IMR-90 (cell line): ENCODE data around the gene FGFRL1.

Experiments
- BHLHE40 ChIP-seq: fragments of 150-350 bp; IDR thresholded peaks from 2 replicates; pipeline ENCODE4 v1.6.1; 2016; ENCODE audit warnings: mild to moderate bottlenecking, low read depth, low read length
- CEBPB ChIP-seq: IDR thresholded peaks from 2 replicates; pipeline ENCODE4 v1.6.1; 2012; ENCODE audit warnings: low read depth, low read length, improper control_type of control experiment
- CTCF ChIP-seq: conservative IDR thresholded peaks from 2 replicates; pipeline ENCODE4 v1.5.1; 2012; ENCODE audit warnings: mild to moderate bottlenecking, low read depth, low read length, improper control_type of control experiment
- FOS ChIP-seq: fragments of 150-350 bp; IDR thresholded peaks from 2 replicates; pipeline ENCODE4 v1.6.1; 2016; ENCODE audit warnings: low read depth, low read length
- MXI1 ChIP-seq: IDR thresholded peaks from 2 replicates; pipeline ENCODE4 v1.6.1; 2012; ENCODE audit warnings: low read depth, mild to moderate bottlenecking, low read length, moderate library complexity, borderline replicate concordance
- NFE2L2 ChIP-seq: fragments of 150-350 bp; IDR thresholded peaks from 2 replicates; pipeline ENCODE4 v1.6.1; 2016; ENCODE audit warnings: low read depth, mild to moderate bottlenecking, low read length
- POLR2A ChIP-seq: IDR thresholded peaks from 2 replicates; pipeline ENCODE4 v1.6.1; 2012; ENCODE audit warnings: mild to moderate bottlenecking, low read depth, low read length
- RAD21 ChIP-seq: IDR thresholded peaks from 2 replicates; pipeline ENCODE4 v1.6.1; 2012; ENCODE audit warnings: low read length, improper control_type of control experiment
- RCOR1 ChIP-seq: IDR thresholded peaks from 2 replicates; pipeline ENCODE4 v1.6.1; 2012; ENCODE audit warnings: mild to moderate bottlenecking, low read length, improper control_type of control experiment; ENCODE audit not compliant: insufficient replicate concordance
- RFX5 ChIP-seq: IDR thresholded peaks from 2 replicates; pipeline ENCODE4 v1.8.0; 2012; ENCODE audit warnings: low read depth, mild to moderate bottlenecking, low read length, moderate library complexity
- TF ChIP-seq, protein P1 (sequence below): fragments of 150-350 bp; IDR thresholded peaks from 2 replicates; pipeline ENCODE4 v1.6.1; 2017; ENCODE audit warnings: mild to moderate bottlenecking, antibody characterized with exemption, low read length, low read depth
- TF ChIP-seq, protein P2 (sequence below): fragments of 150-350 bp; IDR thresholded peaks from 2 replicates; pipeline ENCODE4 v1.6.1; 2016; ENCODE audit warnings: low read depth, mild to moderate bottlenecking, low read length, moderate library complexity, borderline replicate concordance

- TF ChIP-seq CTCF: no peak
- no peak for TF ChIP-seq POLR2A
- TF ChIP-seq CEBPB: no peak
- TF ChIP-seq, protein P1, sequence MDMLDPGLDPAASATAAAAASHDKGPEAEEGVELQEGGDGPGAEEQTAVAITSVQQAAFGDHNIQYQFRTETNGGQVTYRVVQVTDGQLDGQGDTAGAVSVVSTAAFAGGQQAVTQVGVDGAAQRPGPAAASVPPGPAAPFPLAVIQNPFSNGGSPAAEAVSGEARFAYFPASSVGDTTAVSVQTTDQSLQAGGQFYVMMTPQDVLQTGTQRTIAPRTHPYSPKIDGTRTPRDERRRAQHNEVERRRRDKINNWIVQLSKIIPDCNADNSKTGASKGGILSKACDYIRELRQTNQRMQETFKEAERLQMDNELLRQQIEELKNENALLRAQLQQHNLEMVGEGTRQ: no peak
- no peak for TF ChIP-seq RCOR1
- TF ChIP-seq RAD21: no peak
- TF ChIP-seq, protein P2, sequence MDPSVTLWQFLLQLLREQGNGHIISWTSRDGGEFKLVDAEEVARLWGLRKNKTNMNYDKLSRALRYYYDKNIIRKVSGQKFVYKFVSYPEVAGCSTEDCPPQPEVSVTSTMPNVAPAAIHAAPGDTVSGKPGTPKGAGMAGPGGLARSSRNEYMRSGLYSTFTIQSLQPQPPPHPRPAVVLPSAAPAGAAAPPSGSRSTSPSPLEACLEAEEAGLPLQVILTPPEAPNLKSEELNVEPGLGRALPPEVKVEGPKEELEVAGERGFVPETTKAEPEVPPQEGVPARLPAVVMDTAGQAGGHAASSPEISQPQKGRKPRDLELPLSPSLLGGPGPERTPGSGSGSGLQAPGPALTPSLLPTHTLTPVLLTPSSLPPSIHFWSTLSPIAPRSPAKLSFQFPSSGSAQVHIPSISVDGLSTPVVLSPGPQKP: no peak
- no peak for TF ChIP-seq NFE2L2
- no peak for TF ChIP-seq RFX5
- no peak for TF ChIP-seq FOS
- TF ChIP-seq BHLHE40: no peak
- TF ChIP-seq MXI1: no peak
Measured at GRCh38 chr4:1074077-1074476, 62.7 kb downstream of the FGFRL1 start.
